ENCODE results near the gene UTP15. TPM values are rescaled to one million over a fixed set of nuclear protein-coding genes. Genes with fewer than 3 reads are reported as not detected.

Gene UTP15
- total and polyA plus RNA-seq, 4 donors: 4.4 to 22.1 (median 12.3) TPM

- ATAC-seq (ENCODE audit: insufficient read depth, low FRiP score) (no peak), DNase-seq (no peak)
- H3K9me3 ChIP-seq (ENCODE audit: control insufficient read depth in 4 of 4, insufficient read depth in 3 of 4, low read length in 3 of 4): peaks cover 0 to 3% (median 0%) of the 10 kb centered on the region in 4 donors
- TF ChIP-seq CTCF (IDR thresholded peaks at IDR 0.05; ENCODE audit: control extremely low read depth, extremely low read depth): no peak
- H3K4me3 ChIP-seq: no peak overlapping the region
- H3K27ac ChIP-seq (ENCODE audit: low read depth in 1 of 2, low read length in 1 of 2): no peak overlapping the region
- H3K36me3 ChIP-seq (ENCODE audit: control insufficient read depth in 4 of 4, insufficient read depth in 4 of 4, low read length in 4 of 4): no peaks in the 10 kb centered on the region
- no peaks in the 10 kb centered on the region for H3K4me1 ChIP-seq (ENCODE audit: control insufficient read depth in 5 of 5, insufficient read depth in 5 of 5, low read length in 5 of 5)
- WGBS, 2 donors: 42 to 59% methylated on average over 3 of the region's 3 CpGs
- no peak overlapping the region for H3K9ac ChIP-seq (ENCODE audit: insufficient read depth in 1 of 2, low read length in 2 of 2)
- peaks cover 0 to 2% (median 0%) of the 10 kb centered on the region in 3 donors for H3K27me3 ChIP-seq (ENCODE audit: control insufficient read depth in 3 of 3, insufficient read depth in 3 of 3, low read length in 2 of 3)
Measured at GRCh38 chr5:73612799-73613198, 47.3 kb downstream of the UTP15 start.

- TF ChIP-seq CTCF (IDR thresholded peaks at IDR 0.05; ENCODE audit: control extremely low read depth, extremely low read depth): no peak
- 94 to 100% methylated on average over 2 of the region's 2 CpGs for WGBS, 2 donors
Measured at GRCh38 chr5:73615085-73615484, 49.5 kb downstream of the UTP15 start.

GRCh38 chr5:73615947-73616346, 50.4 kb downstream of the UTP15 start:
- H3K9me3 ChIP-seq (ENCODE audit: control insufficient read depth in 4 of 4, insufficient read depth in 3 of 4, low read length in 3 of 4): peaks cover 0 to 3% (median 0%) of the 10 kb centered on the region in 4 donors
- DNase-seq: no peak
- 78 to 95% methylated on average over 4 of the region's 4 CpGs for WGBS, 2 donors
- H3K27me3 ChIP-seq (ENCODE audit: control insufficient read depth in 3 of 3, insufficient read depth in 3 of 3, low read length in 2 of 3): peaks cover 0 to 2% (median 0%) of the 10 kb centered on the region in 3 donors
- no peak overlapping the region for H3K9ac ChIP-seq (ENCODE audit: insufficient read depth in 1 of 2, low read length in 2 of 2)
- H3K36me3 ChIP-seq (ENCODE audit: control insufficient read depth in 4 of 4, insufficient read depth in 4 of 4, low read length in 4 of 4): no peaks in the 10 kb centered on the region
- H3K4me1 ChIP-seq (ENCODE audit: control insufficient read depth in 5 of 5, insufficient read depth in 5 of 5, low read length in 5 of 5): no peaks in the 10 kb centered on the region
- H3K4me3 ChIP-seq: no peak overlapping the region
- TF ChIP-seq CTCF (IDR thresholded peaks at IDR 0.05; ENCODE audit: control extremely low read depth, extremely low read depth): no peak
- H3K27ac ChIP-seq (ENCODE audit: low read depth in 1 of 2, low read length in 1 of 2): no peak overlapping the region
- ATAC-seq (ENCODE audit: insufficient read depth, low FRiP score): no peak

More at GRCh38 chr5:73615085-73615484, 49.5 kb downstream of the UTP15 start:
- Histone ChIP-seq H3K9ac (ENCODE audit: insufficient read depth in 1 of 2, low read length in 2 of 2) (no peak overlapping the region), H3K27ac (ENCODE audit: low read depth in 1 of 2, low read length in 1 of 2) (no peak overlapping the region), H3K4me1 (ENCODE audit: control insufficient read depth in 5 of 5, insufficient read depth in 5 of 5, low read length in 5 of 5) (no peaks in the 10 kb centered on the region), H3K27me3 (ENCODE audit: control insufficient read depth in 3 of 3, insufficient read depth in 3 of 3, low read length in 2 of 3) (peaks cover 0 to 2% (median 0%) of the 10 kb centered on the region in 3 donors), H3K4me3 (no peak overlapping the region), H3K36me3 (ENCODE audit: control insufficient read depth in 4 of 4, insufficient read depth in 4 of 4, low read length in 4 of 4) (no peaks in the 10 kb centered on the region), H3K9me3 (ENCODE audit: control insufficient read depth in 4 of 4, insufficient read depth in 3 of 4, low read length in 3 of 4) (peaks cover 0 to 3% (median 0%) of the 10 kb centered on the region in 4 donors)
- no peak for ATAC-seq (ENCODE audit: insufficient read depth, low FRiP score)
- no peak for DNase-seq

Measured in lung (tissue), 12 donors.